Measurements from ENCODE around the gene LRP1.

Gene LRP1

DNA sequence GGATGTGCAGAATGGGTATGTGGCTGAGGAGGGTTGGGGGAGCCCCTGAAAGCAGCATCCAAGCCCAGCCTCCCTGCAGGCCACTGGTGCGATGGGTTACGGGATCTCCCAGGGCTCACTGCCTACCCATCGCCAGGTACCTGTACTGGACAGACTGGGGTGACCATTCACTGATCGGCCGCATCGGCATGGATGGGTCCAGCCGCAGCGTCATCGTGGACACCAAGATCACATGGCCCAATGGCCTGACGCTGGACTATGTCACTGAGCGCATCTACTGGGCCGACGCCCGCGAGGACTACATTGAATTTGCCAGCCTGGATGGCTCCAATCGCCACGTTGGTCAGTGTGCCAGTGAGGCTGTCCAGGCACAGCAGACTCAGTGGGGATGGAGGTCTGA, 70.0 kb downstream of the LRP1 start:
- DNase-seq = no peak

DNA sequence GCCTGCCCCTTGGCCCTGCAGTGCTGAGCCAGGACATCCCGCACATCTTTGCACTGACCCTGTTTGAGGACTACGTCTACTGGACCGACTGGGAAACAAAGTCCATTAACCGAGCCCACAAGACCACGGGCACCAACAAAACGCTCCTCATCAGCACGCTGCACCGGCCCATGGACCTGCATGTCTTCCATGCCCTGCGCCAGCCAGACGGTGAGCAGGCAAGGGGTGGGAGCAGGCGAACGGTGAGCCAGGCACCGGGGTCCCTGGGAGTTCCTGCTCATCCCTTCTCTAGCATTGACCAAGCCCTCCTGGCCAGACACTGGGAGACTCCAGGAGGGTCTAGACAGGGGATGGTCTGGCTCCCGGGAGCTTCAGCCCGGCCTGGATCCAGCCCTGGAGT, 70.9 kb downstream of the LRP1 start:
- DNase-seq = no peak

DNA sequence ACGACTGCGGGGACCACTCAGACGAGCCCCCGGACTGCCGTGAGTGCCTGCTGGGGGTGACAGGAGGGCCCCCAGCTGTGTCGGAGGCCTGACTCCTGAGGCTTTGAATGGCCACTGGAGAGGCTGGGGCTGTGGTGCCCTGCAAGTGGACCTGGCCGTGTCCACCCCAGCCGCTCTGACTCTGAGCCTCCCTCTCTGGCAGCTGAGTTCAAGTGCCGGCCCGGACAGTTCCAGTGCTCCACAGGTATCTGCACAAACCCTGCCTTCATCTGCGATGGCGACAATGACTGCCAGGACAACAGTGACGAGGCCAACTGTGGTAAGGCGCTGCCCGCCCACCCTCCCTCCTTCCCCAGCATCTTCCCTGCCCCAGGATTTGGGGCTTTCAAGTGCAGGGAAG, 72.2 kb downstream of the LRP1 start:
- DNase-seq = no peak

DNA sequence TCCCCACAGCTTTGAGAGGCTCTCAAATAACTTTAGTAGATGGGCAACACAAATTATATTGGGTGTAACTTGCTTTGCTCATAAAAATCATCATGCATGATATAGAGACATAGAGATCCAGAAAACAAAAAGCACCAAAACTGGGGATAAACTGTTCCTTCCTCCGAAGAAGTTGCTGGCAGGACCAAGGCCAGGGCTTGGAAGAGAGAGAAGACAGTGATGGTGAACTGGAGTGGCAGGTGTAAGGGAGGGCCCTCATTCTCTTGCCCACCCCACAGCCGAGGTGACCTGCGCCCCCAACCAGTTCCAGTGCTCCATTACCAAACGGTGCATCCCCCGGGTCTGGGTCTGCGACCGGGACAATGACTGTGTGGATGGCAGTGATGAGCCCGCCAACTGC, 72.9 kb downstream of the LRP1 start:
- no peak for DNase-seq

DNA sequence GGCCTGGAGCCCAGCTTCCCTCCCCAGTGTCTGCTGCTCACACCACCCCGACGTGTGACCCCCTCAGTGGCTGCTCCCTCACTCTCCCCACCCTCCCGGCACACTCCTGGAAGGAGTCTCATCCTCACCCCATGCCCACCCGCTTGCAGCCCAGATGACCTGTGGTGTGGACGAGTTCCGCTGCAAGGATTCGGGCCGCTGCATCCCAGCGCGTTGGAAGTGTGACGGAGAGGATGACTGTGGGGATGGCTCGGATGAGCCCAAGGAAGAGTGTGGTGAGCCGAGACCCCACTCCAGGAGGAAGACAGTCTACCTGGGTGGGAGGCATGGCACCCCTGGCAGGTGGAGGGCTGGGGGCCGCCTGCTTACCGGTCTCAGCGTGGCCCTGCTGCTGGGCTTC, 73.3 kb downstream of the LRP1 start:
- DNase-seq = no peak

DNA sequence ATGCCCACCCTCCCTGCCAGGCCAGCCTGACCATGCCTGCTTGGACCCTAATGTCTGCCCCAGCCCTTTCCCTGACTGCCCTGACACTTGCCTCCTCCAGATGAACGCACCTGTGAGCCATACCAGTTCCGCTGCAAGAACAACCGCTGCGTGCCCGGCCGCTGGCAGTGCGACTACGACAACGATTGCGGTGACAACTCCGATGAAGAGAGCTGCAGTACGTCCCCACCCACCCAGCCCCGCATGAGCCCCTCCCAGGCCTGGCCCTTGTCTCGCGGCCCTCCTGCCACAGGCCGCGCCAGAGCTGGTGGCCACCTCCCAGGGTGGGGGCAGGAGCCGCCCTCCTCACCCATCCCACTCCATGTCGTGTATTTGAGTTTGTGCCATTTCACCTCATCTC, 74.0 kb downstream of the LRP1 start:
- DNase-seq = no peak

DNA sequence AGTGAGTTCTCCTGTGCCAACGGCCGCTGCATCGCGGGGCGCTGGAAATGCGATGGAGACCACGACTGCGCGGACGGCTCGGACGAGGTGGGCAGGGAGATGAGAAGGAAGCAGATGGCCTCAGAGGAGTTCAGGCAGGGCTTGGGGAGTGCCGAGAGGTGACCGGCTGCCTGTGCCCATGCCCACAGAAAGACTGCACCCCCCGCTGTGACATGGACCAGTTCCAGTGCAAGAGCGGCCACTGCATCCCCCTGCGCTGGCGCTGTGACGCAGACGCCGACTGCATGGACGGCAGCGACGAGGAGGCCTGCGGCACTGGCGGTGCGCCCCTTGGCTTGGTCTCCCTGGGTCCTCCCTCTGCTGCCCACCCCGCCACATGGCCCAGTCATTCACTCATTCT, 74.9 kb downstream of the LRP1 start:
- no peak for DNase-seq

DNA sequence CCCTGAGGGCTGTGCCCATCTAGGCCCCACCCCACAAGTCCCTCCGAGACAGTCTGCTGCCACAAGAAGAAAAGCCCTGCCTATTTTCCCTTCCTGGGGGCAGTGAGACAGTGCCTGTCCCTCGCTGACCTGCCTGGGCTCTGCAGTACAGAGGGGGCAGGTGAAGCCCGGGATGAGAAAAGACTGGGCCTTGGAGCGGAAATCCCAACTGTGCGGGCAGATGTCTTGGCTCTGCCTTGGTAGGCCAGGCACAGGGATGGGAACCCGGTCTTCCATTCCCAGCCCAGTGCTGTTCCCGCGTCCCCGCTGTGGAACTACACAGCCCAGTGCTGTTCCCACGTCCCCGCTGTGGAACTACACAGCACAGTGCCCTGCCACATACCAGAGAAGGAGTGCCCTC, 75.5 kb downstream of the LRP1 start:
- no peak for DNase-seq

DNA sequence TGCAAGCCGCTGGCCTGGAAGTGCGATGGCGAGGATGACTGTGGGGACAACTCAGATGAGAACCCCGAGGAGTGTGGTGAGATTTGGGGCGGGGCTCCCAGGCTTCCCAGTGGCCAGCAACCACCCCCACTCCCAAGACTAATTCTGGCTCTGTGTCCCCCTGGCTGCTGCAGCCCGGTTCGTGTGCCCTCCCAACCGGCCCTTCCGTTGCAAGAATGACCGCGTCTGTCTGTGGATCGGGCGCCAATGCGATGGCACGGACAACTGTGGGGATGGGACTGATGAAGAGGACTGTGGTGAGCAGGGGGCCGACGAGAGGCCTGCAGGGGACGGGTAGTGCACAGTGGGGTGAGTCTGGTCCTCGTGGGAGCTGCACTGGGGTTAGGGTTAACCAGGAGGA, 76.2 kb downstream of the LRP1 start:
- no peak for DNase-seq

DNA sequence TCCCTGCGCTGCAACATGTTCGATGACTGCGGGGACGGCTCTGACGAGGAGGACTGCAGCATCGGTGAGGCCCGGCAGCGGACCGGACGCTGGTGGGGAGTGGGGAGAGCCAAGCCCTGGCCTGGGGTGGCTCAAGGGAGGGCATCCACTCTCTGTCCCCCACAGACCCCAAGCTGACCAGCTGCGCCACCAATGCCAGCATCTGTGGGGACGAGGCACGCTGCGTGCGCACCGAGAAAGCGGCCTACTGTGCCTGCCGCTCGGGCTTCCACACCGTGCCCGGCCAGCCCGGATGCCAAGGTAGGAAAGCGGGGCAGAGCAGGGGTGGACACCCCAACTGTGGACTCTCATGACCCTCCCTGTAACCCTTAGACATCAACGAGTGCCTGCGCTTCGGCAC, 76.9 kb downstream of the LRP1 start:
- no peak for DNase-seq

DNA sequence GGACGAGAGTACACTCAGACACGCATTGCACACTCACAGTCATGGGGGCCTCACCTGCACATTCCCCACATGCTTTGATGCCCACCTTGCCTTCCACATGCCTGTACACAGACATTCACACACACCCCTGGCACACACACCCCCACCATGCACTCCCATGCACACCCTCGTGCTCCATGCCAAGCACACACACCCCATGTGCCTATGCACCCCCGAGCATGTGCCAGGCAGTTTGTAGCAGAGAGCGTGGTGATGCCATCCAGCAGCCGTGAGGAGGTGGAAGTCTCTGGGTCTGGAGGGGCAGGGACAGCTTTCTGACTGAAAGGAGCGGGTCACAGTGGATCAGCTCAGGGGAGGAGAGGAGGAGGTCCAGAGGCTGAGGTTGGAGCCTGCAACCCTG, 77.6 kb downstream of the LRP1 start:
- DNase-seq = no peak

DNA sequence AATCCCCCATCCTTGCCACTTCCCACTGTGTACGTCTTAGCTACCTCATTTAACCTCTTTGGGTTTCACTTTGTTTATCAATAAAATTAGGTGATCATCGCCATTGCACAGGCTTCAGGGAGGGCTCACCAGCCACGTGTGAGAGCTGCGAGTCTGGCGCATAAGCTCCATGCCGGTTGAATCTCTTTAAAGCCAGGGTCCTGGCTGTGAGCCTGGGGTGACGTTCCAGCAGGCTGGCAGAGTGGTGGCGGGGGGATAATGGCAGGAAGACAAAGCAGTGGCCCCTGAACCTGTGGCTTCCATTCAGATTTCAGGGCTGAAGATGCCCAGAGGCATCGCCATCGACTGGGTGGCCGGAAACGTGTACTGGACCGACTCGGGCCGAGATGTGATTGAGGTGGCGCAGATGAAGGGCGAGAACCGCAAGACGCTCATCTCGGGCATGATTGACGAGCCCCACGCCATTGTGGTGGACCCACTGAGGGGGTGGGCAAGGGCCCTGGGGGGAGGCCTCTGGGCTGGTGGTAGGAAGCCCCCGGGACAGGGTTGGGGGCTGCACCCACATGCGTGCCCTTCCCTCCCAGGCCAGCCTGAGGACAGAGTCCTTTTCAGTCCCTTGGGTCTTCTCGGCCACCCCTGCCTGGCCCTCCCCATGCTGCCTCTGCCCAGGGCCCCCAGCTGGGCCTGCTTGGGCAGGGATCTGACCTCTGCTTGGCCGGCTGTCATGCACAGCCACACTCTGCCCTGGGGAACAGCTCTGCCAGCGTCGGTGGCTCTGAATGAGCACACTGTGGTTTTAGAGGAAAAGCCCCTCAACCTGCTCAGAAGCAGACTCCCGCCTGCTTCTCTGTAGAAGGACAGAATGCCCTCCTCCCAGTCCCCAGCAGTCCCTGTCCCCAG, 79.7 kb downstream of the LRP1 start:
- no peak for DNase-seq

DNA sequence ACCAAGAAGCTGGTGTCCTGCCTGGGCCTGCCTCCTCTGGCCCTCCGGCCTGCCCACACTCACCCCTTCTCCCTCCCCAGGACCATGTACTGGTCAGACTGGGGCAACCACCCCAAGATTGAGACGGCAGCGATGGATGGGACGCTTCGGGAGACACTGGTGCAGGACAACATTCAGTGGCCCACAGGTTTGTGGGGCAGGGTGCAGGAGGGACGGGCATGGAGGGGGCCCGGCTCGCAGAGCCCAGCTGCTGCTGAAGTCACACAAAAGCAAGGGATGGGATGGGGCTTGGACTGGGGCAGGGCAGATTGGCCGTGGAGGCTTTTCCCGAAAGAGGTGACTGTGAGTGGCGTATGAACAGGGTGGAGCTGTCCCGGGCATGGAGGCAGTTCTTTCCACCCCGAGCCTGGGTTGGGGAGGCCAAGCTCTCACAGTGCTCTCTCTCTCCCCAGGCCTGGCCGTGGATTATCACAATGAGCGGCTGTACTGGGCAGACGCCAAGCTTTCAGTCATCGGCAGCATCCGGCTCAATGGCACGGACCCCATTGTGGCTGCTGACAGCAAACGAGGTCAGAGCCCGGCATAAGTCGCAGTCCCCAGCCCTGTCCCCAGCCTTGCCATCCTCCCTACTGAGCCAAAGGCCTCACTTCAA, 80.5 kb downstream of the LRP1 start:
- DNase-seq = no peak

DNA sequence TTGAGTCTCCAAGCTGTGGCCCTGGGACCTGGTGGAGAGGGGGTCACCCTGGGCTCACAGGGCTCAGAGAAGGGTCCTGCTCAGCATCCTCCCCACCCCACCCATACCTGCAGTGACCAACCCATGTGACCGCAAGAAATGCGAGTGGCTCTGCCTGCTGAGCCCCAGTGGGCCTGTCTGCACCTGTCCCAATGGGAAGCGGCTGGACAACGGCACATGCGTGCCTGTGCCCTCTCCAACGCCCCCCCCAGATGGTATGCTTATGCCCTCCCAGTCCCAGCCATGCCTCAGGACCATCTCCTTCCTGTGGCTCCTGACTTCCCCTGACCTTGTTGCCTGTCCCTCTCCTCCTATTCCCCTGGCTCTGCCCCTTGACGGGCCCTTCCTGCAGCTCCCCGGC, 81.6 kb downstream of the LRP1 start:
- DNase-seq = no peak

DNA sequence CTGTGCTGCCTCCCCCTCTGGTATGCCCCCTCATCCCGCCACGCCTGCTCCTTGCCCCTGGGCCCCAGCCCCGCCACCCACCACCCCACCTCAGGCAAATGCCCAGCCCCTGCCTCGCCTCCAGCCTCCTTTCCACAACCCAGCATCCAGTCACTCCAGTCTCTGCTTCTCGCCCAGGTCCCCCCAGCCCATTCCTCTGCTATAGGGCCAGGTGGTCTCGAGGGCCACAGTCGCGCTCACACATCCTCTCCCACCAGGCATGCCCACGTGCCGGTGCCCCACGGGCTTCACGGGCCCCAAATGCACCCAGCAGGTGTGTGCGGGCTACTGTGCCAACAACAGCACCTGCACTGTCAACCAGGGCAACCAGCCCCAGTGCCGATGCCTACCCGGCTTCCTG, 82.2 kb downstream of the LRP1 start:
- no peak for DNase-seq

DNA sequence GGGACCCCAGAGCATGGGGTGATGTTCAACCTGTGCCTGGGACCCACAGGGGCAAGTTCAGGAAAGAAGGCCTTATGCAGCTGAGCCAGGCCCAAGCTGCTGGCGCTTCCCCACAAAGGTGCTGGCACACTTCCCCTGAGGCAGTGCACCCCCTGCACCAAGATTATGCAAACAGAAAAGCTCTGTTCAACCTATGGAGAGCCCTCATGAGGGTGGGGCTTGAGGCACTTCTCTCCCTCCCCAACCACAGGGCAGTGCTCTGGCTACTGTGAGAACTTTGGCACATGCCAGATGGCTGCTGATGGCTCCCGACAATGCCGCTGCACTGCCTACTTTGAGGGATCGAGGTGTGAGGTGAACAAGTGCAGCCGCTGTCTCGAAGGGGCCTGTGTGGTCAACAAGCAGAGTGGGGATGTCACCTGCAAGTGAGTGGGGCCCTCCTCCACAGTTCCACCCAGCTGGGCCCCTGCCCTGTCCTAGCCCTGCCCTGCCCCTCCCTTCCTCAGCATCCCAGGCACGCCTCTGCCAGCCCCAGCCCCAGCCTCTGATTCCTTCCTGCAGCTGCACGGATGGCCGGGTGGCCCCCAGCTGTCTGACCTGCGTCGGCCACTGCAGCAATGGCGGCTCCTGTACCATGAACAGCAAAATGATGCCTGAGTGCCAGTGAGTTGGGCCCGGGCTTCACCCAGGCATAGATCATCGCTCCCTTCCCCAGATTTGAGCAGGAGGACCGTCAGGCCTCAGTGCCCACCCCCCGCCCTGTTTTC, 82.8 kb downstream of the LRP1 start:
- DNase-seq = no peak

DNA sequence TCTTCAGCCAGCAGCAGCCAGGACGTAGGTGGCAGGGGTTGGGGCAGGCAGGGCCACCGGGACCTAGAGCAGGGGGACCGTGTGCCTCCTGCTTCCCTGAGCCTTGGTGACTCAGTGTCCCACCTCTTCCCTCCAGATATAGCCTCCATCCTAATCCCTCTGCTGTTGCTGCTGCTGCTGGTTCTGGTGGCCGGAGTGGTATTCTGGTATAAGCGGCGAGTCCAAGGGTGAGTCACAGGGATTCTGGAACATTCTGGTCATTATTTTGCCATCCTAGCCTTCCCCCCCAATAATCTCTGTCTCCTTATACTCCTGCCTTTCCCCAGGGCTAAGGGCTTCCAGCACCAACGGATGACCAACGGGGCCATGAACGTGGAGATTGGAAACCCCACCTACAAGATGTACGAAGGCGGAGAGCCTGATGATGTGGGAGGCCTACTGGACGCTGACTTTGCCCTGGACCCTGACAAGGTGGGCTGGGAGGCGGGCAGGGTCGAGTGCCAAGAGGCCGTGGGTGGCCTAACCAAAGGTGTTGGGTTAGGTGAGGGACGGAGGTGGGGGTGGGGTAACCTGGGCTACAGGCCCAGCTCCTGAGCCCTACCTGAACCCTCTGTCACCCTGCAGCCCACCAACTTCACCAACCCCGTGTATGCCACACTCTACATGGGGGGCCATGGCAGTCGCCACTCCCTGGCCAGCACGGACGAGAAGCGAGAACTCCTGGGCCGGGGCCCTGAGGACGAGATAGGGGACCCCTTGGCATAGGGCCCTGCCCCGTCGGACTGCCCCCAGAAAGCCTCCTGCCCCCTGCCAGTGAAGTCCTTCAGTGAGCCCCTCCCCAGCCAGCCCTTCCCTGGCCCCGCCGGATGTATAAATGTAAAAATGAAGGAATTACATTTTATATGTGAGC, 83.8 kb downstream of the LRP1 start:
- no peak for DNase-seq

DNA sequence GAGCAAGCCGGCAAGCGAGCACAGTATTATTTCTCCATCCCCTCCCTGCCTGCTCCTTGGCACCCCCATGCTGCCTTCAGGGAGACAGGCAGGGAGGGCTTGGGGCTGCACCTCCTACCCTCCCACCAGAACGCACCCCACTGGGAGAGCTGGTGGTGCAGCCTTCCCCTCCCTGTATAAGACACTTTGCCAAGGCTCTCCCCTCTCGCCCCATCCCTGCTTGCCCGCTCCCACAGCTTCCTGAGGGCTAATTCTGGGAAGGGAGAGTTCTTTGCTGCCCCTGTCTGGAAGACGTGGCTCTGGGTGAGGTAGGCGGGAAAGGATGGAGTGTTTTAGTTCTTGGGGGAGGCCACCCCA, 84.4 kb downstream of the LRP1 start:
- DNase-seq = no peak

DNA sequence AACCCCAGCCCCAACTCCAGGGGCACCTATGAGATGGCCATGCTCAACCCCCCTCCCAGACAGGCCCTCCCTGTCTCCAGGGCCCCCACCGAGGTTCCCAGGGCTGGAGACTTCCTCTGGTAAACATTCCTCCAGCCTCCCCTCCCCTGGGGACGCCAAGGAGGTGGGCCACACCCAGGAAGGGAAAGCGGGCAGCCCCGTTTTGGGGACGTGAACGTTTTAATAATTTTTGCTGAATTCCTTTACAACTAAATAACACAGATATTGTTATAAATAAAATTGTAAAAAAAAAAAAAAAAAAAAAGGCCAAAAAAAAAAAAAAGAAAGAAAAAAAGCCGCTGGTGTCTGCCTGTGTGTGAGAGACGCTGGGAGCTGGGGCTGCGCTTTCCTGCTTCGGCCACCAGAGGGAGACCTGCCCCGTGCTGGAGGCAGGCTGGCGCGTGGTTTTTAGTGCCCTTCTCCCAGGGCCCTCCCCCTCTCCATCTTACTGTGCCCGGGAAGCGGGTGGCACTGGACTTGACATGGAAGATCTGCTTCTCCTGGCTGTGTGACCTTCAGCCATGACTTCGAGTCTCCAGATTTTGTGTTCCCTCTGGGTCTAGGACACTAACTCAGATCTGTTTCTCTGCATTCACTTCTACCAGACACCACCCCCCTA, 84.9 kb downstream of the LRP1 start:
- DNase-seq = peak; percentile 65

DNA sequence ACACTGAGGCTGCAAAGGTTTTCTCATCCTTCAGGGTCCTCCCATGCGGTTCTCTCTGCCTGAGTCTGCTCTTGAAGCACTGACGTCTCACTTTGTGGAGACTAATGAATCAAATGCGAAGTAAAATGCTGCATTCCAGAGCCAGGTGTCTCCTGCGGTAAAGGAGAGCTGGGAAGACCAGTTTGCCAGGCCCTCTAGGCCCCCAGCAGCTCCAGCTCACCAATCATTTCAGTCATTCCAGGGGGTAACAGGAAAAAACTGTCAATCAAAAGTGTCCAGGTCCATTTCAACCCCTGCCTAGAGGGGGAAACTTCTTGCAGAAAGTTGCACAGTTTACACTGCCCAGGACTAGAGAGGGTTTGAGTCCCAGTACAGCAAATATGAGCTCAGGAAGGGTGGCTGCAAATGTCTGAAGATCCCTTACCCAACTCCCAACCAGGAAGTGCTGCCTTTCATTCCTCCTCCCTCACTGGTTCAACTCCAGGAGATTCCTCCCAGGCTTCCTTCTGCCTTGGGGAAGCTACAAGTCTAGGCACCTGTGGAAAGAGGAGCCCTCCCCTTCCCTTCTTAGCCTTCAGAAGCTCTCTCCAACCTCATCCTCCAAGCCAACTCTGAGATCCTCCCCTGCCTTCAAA, 85.6 kb downstream of the LRP1 start:
- DNase-seq = peak; percentile 27

DNA sequence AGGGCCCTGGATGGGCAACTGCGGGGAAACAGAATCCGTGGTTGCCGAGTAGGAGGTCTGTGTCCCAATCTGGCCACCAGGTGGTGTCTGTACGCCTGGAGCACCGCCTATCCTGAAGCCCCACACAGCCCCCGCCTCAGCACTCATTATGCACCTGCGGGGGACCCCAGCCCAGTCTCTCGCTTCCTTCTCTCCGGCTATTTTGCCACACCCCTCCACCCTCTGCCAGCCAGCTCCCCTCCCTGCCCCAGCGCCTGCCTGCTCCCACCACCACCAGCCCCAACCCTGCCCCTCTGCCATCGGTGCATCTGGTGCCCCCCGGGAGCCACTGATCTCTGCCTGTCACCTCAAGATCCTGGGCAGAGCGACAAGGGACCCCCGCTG, 86.1 kb downstream of the LRP1 start:
- DNase-seq = no peak

DNA sequence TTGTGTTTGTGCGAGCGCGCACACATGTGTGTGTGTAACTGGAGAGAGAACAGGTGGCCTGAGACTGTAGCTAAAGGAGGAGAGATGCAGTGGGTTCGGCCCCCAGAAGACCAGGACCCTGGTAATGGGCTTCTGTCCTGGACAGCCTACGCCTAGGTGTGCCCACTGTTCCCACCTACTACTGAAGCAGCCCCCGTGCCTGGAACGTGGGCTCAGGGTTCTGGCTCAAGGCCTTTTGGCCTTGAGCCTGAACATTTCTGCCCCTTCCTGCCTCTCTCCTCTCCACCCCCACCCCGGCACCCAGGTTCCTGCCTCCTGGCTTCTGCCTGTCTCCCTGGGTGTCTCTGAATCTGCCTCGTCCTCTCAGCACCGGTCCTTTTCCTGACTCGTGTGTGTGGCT, 86.8 kb downstream of the LRP1 start:
- DNase-seq = no peak

Measured in DMS153 (cell line).